HUES6 (cell line): ENCODE data around the gene SERTAD2.
A peak's percentile ranks its signal among the peaks of the same experiment; 100 is the strongest.

Source experiments
- H3K27ac ChIP-seq: 2 replicates; pipeline ENCODE4 v1.7.0; 2013; ENCODE audit warnings: low read depth, mild to moderate bottlenecking, low read length, inconsistent platforms
- H3K27me3 ChIP-seq: 2 replicates; pipeline ENCODE4 v1.6.1; 2013; ENCODE audit warnings: low read length; ENCODE audit not compliant: control insufficient read depth, insufficient read depth
- H3K36me3 ChIP-seq: 2 replicates; pipeline ENCODE4 v1.6.1; 2013; ENCODE audit warnings: low read length; ENCODE audit not compliant: control insufficient read depth, insufficient read depth
- H3K4me1 ChIP-seq: 2 replicates; pipeline ENCODE4 v1.6.1; 2013; ENCODE audit warnings: low read length; ENCODE audit not compliant: control insufficient read depth, insufficient read depth
- H3K4me3 ChIP-seq: 2 replicates; pipeline ENCODE4 v1.5.1; 2013; ENCODE audit warnings: low read depth, low read length
- H3K9ac ChIP-seq: one replicate; pipeline ENCODE4 v1.6.1; 2013; ENCODE audit warnings: mild to moderate bottlenecking, low read length
- H3K9me3 ChIP-seq: 2 replicates; pipeline ENCODE4 v1.6.1; 2013; ENCODE audit warnings: low read depth, low read length; ENCODE audit not compliant: control insufficient read depth, insufficient read depth

Gene SERTAD2

GRCh38 chr2:64644458-64645382, 9.0 kb downstream of the SERTAD2 start:
- H3K36me3 ChIP-seq: no peaks in the 10 kb centered on the region
- H3K4me3 ChIP-seq: peak overlapping the region; percentile 64
- H3K4me1 ChIP-seq: peaks cover 66% of the 10 kb centered on the region
- H3K9me3 ChIP-seq: no peaks in the 10 kb centered on the region
- peak overlapping the region; percentile 84 for H3K27ac ChIP-seq
- H3K27me3 ChIP-seq: peaks cover 24% of the 10 kb centered on the region
- peak overlapping the region; percentile 90 for H3K9ac ChIP-seq

- Histone ChIP-seq H3K36me3 (no peaks in the 10 kb centered on the region), H3K4me3 (peak overlapping the region; percentile 64), H3K9me3 (no peaks in the 10 kb centered on the region), H3K27ac (peak overlapping the region; percentile 84; the same call in 1 of the 2 replicates), H3K4me1 (peaks cover 62% of the 10 kb centered on the region), H3K27me3 (peaks cover 24% of the 10 kb centered on the region), H3K9ac (peak overlapping the region; percentile 90)
These were observed 9.8 kb downstream of the SERTAD2 start for GRCh38 chr2:64643838-64644457.

GRCh38 chr2:64641599-64641998, 12.1 kb downstream of the SERTAD2 start:
- peaks cover 74% of the 10 kb centered on the region for H3K4me1 ChIP-seq
- no peak overlapping the region for H3K4me3 ChIP-seq
- no peaks in the 10 kb centered on the region for H3K9me3 ChIP-seq
- no peak overlapping the region for H3K27ac ChIP-seq
- peaks cover under 1% of the 10 kb centered on the region; the same call in 1 of the 2 replicates for H3K36me3 ChIP-seq
- no peak overlapping the region for H3K9ac ChIP-seq
- H3K27me3 ChIP-seq: peaks cover 24% of the 10 kb centered on the region

DNA sequence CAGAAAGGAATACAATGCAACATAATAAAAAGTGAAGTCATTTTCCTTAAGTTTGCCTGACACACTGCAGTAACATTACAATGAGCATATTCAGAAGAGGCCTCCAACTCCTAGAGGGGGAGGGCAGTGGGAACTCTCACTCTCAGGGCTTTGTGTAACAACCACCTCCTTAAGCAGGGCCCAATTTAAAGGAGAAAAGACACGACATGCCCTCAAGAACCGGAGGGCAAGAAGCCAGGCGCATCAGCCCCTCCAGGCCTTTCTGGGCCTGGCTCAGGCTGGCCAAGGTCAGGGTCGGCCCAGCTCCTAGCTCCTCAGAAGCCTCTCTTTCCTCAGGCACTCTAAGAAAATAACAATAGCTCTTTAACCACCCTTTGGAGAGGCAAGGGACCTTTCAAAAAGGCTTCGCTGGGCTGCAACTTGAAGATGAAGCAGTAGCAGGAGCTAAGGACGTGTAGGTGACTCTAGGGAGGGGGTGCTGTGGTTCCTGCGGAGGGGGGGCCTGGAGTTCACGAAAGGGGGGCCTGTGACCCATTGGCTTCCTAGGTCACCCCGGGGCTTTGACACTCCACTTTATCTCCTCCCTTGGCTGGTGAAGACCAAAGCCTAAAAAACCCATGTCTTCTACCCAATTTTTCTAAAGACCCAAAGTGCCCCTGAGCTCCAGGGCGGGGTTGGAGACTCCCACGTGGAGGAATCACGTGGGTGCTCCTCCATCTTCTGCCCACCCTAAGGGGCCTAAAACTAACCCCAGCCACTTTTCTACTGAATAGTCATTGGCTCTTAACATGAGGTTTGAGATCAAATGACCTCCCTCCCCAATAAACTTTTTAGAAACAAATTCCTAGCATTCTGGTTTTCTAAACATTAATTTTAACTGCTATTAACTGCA, 13.3 kb downstream of the SERTAD2 start:
- H3K27me3 ChIP-seq: peaks cover 24% of the 10 kb centered on the region
- peaks cover 67% of the 10 kb centered on the region for H3K4me1 ChIP-seq
- H3K9ac ChIP-seq: no peak overlapping the region
- no peak overlapping the region for H3K27ac ChIP-seq
- H3K36me3 ChIP-seq: peaks cover 12% of the 10 kb centered on the region
- H3K9me3 ChIP-seq: no peaks in the 10 kb centered on the region
- peak overlapping the region; percentile 6; the same call in 1 of the 2 replicates for H3K4me3 ChIP-seq

DNA sequence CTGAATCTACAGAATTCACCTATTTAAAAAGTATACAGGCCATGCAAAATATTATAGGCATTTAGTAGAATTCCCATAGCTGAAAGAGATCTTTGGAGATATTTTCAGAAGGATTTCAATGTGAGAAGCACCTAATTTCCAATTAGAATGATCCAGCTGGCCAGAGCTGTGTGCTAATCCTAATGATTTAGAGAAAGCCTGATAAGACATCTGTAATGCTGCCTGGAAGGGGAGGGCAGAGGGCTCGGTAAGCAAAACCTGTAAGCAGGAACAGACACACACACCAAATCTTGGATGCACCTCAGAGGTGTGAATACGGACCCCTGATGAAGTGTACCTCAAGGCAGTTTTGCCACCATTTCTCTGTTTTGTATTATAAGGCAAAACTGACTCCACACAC, 14.0 kb downstream of the SERTAD2 start:
- Histone ChIP-seq H3K27ac (no peak overlapping the region), H3K9ac (no peak overlapping the region), H3K36me3 (peaks cover 16% of the 10 kb centered on the region), H3K4me1 (peaks cover 65% of the 10 kb centered on the region), H3K9me3 (no peaks in the 10 kb centered on the region), H3K4me3 (peak overlapping the region; percentile 6; the same call in 1 of the 2 replicates), H3K27me3 (peaks cover 24% of the 10 kb centered on the region)

DNA sequence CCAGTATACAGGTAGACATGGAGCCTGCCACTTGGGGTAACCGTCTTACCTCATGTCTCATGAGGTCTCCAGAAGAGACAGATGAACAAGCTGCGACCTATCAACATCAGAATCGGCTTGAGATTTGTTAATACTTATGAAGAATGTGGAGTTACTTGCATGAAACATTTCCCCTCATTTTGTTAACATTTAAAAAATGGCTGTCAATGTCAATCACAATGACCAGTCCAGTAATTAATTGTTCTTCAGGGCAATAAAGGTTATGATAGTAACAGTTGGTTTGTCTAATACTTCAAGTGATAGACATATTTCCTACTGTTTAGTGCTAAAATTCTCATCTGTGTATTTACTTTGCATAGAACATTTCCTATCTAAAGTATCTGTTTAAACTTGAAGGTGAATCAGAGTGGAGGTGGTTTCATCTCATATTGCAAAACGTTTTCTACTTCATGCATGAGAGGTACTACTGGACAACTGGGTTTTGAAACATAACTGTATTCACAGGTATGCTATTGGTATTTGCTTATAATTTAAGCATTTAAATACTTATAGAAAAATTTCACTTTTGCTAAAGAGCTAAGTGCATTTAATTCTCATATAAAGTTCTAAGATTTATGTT, 15.1 kb downstream of the SERTAD2 start:
- Histone ChIP-seq H3K4me1 (peaks cover 62% of the 10 kb centered on the region), H3K27me3 (peaks cover 24% of the 10 kb centered on the region), H3K36me3 (peaks cover 18% of the 10 kb centered on the region), H3K4me3 (no peak overlapping the region), H3K27ac (no peak overlapping the region), H3K9ac (no peak overlapping the region), H3K9me3 (no peaks in the 10 kb centered on the region)

- Histone ChIP-seq H3K36me3 (peaks cover 22% of the 10 kb centered on the region), H3K9me3 (no peaks in the 10 kb centered on the region), H3K4me1 (peaks cover 57% of the 10 kb centered on the region), H3K27me3 (peaks cover 18% of the 10 kb centered on the region), H3K4me3 (no peak overlapping the region), H3K27ac (no peak overlapping the region), H3K9ac (no peak overlapping the region)
These were observed 15.8 kb downstream of the SERTAD2 start for GRCh38 chr2:64637931-64638330.

DNA sequence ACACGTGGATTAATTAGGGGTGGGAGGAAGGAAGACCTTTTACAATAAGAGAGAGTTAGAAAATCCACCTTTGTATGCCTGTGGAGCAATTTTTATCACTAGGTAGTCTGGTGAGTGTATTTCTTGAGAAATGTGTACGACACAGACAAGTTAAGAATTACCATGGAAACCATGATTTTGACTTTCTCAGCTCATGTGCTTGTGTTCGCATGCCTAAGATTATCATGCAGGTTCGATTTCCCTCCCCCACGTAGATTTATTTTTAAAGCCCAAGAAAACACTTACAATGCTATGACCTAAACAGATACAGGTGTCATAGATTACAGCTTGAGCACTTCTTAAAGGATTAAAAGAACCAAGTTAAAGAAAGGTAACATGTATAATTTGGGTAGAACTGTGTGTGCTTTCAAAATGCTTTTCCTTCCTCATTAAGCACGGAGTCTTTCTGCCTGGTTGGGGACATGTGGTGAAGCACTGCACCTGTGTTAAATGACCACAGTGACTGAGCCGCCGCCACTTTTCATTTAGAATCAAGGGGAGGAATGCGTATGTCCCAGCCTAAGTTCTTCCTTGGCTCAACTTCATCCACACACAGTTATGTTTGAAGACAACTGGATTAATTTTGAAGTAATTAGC, 16.6 kb downstream of the SERTAD2 start:
- H3K9ac ChIP-seq: no peak overlapping the region
- H3K27ac ChIP-seq: no peak overlapping the region
- peaks cover 51% of the 10 kb centered on the region for H3K4me1 ChIP-seq
- H3K27me3 ChIP-seq: peaks cover 12% of the 10 kb centered on the region
- no peaks in the 10 kb centered on the region for H3K9me3 ChIP-seq
- peaks cover 22% of the 10 kb centered on the region for H3K36me3 ChIP-seq
- no peak overlapping the region for H3K4me3 ChIP-seq

DNA sequence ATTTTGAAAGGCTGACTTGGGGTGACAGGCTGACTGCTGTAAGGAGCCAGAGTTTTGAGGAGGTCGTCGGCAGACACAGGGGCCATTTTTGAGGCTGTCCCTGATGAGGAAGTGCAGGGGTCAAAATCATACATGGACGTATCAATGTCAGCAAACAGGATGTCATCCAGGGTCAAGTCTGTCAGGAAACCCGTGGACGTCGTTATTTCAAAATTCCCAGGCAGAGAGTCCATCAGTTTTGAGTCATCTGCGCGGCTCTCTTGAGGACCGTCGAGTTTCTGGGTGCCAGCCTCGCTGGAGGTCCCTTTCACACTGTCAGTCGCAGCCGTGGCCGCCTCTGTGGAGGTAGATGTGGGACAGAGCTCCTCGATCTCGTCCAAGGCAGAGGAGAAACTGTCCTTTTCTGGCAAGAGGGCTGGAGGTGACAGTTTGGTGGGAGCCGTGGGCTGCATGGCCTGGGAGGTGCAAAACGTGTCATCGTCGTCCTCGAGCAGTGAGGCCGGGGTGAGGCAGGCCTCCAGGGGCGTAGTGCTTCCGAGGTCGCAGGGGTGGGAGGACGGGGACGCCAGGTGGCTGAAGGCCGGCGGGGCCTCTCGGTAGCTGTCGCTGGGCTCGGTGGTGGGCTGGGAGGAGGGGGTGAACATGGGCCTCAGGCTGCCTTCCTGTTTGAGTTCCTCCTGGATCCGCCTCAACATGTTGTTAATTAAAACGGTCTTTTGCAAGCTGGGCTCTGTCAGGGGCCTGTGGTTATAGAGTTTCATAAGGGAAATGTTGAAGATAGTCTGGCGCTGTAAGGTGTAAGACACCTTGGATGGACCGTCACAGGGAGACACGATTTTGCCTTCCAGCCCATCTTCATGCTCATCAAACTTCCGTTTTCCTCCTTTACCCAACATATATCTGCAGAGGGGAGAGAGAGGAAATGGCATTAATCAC, 17.5 kb downstream of the SERTAD2 start:
- H3K9me3 ChIP-seq: no peaks in the 10 kb centered on the region
- H3K36me3 ChIP-seq: peaks cover 22% of the 10 kb centered on the region
- H3K27ac ChIP-seq: no peak overlapping the region
- no peak overlapping the region for H3K4me3 ChIP-seq
- H3K4me1 ChIP-seq: peaks cover 42% of the 10 kb centered on the region
- no peak overlapping the region for H3K9ac ChIP-seq
- H3K27me3 ChIP-seq: peaks cover 3% of the 10 kb centered on the region
